ENCODE results near the gene PHC1. TPM values are rescaled to one million over a fixed set of nuclear protein-coding genes. Genes with fewer than 3 reads are reported as not detected.

The PHC1 gene
- total RNA-seq, 1 experiment from 2014 or later, result 568 TPM

- H3T11ph ChIP-seq (ENCODE audit: low read length), result no peak overlapping the region
- DNase-seq, result no peak
- H2AFZ ChIP-seq (ENCODE audit: low read length), result no peak overlapping the region
- no peak overlapping the region for H3K4ac ChIP-seq (ENCODE audit: low read depth, low read length)
- Mint-ChIP-seq H3K9me3 (peaks cover 14 to 16% of the 10 kb centered on the region in 2 experiments), H3K4me3 (no peak overlapping the region), H3K27me3 (ENCODE audit: low read depth) (no peaks in the 10 kb centered on the region; the same call in 1 of the 2 replicates), H3K36me3 (ENCODE audit: insufficient read depth in 1 of 3, low read depth in 3 of 3) (peaks cover 25 to 50% (median 43%) of the 10 kb centered on the region in 3 experiments), H3K4me1 (peaks cover 0 to 5% of the 10 kb centered on the region in 2 experiments; a peak in 1 of 4 replicates), H3K27ac (no peak overlapping the region)
- no CpG with 5 or more reads among the region's 8 CpGs for WGBS (ENCODE audit: extremely low coverage, insufficient read length, low lambda C conversion rate)
- H4K8ac ChIP-seq (replicated peaks; ENCODE audit: insufficient read length, low read depth, low read length), result no peak overlapping the region
- H3K9ac ChIP-seq (ENCODE audit: extremely low read depth, insufficient read length, low read length), result no peak overlapping the region
- no peak overlapping the region for H4K5ac ChIP-seq (ENCODE audit: insufficient read length, low read depth, low read length)
- H3K4me2 ChIP-seq (ENCODE audit: insufficient read depth, insufficient read length, low read length), result no peak overlapping the region
- no peak overlapping the region for H2BK20ac ChIP-seq (ENCODE audit: low read depth, low read length, poor library complexity, severe bottlenecking)
- H2BK120ac ChIP-seq (ENCODE audit: low read depth, low read length, poor library complexity, severe bottlenecking), result no peak overlapping the region
- no peaks in the 10 kb centered on the region for H3K27me3 ChIP-seq (ENCODE audit: insufficient read depth, low read length)
- TF ChIP-seq, protein P1, sequence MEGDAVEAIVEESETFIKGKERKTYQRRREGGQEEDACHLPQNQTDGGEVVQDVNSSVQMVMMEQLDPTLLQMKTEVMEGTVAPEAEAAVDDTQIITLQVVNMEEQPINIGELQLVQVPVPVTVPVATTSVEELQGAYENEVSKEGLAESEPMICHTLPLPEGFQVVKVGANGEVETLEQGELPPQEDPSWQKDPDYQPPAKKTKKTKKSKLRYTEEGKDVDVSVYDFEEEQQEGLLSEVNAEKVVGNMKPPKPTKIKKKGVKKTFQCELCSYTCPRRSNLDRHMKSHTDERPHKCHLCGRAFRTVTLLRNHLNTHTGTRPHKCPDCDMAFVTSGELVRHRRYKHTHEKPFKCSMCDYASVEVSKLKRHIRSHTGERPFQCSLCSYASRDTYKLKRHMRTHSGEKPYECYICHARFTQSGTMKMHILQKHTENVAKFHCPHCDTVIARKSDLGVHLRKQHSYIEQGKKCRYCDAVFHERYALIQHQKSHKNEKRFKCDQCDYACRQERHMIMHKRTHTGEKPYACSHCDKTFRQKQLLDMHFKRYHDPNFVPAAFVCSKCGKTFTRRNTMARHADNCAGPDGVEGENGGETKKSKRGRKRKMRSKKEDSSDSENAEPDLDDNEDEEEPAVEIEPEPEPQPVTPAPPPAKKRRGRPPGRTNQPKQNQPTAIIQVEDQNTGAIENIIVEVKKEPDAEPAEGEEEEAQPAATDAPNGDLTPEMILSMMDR (conservative IDR thresholded peaks at IDR 0.05), result no peak
- H4K91ac ChIP-seq (ENCODE audit: insufficient read length, low read depth, low read length), result no peak overlapping the region
- no peak overlapping the region for H3K27ac ChIP-seq (ENCODE audit: insufficient read length, low read depth, low read length)
- no peak overlapping the region for H3K56ac ChIP-seq (ENCODE audit: insufficient read length, low read depth, low read length)
- H3K79me2 ChIP-seq (ENCODE audit: insufficient read depth, low read length), result peaks cover 3% of the 10 kb centered on the region; the same call in 1 of the 2 replicates
- H3K4me1 ChIP-seq (ENCODE audit: insufficient read depth, low read length), result no peaks in the 10 kb centered on the region
- no peak overlapping the region for H3K14ac ChIP-seq (ENCODE audit: insufficient read depth, low read length)
- H2BK12ac ChIP-seq (ENCODE audit: insufficient read length, low read depth, low read length), result no peak overlapping the region
- H3K23me2 ChIP-seq (ENCODE audit: insufficient read length, low read depth, low read length, poor library complexity, severe bottlenecking), result peaks cover 9% of the 10 kb centered on the region
- peaks cover 2% of the 10 kb centered on the region for H3K79me1 ChIP-seq (ENCODE audit: insufficient read depth, low read depth, low read length, poor library complexity, severe bottlenecking)
- no peak overlapping the region for H3K23ac ChIP-seq (ENCODE audit: insufficient read length, low read depth, low read length)
- no peak overlapping the region for H2AK5ac ChIP-seq (ENCODE audit: insufficient read length, low read length)
- H2BK15ac ChIP-seq (ENCODE audit: low read depth, low read length), result no peak overlapping the region
- H4K20me1 ChIP-seq (ENCODE audit: control insufficient read depth, insufficient read depth, insufficient read length), result no peaks in the 10 kb centered on the region
- H3K9me3 ChIP-seq (ENCODE audit: control insufficient read depth, low read depth, low read length), result peaks cover 25% of the 10 kb centered on the region
- no peak overlapping the region for H3K18ac ChIP-seq (ENCODE audit: insufficient read length, low read depth, low read length)
- H2BK5ac ChIP-seq (ENCODE audit: insufficient read length, low read length), result no peak overlapping the region
Observed at GRCh38 chr12:8953773-8954402, 39.6 kb downstream of the PHC1 start.

Measured in H9 (cell line).